Right lobe of liver (tissue), 4 donors: ENCODE measurements around the gene NAV2.

Experiments
- POLR2A ChIP-seq: fragments of 450-650 bp; IDR thresholded peaks from one replicate; pipeline ENCODE4 v1.6.1; 2017; ENCODE audit warnings: antibody characterized with exemption, mild to moderate bottlenecking
- TF ChIP-seq, protein P1 (sequence below), 4 donors: fragments of 200-600 bp in 3 of 4; fragments of 450-650 bp in 1 of 4; IDR thresholded peaks; one replicate each; pipeline versions ENCODE4 v1.5.1 to v1.8.0; 2016 to 2022; ENCODE audit warnings: antibody characterized with exemption in 4 of 4, mild to moderate bottlenecking in 2 of 4
- donor health status: DM: no; HTN: no; CAD: no.
- donor health status: DM: no; HTN: no; CAD: no.
- donor health status: DM: no; HTN: yes; CAD: no.

DNA sequence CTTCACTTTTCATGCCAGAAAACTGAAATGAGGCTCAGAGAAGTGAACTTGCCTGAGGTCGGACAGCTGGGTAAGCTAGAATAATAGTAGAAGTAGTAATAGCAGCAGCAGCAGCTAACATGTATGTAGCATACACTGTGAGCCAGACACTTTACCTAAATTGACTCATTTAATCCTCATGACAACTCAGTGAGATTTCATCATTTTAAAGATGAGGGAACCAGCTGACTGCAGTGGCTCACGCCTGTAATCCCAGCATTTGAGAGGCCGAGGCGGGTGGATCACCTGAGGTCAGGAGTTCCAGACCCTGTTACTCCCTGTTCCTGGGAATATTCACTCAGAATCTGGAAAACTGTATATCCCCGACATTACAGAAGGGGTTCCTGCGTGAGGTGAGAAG lies 293.1 kb downstream of the NAV2 start:
- no peak for TF ChIP-seq POLR2A
- TF ChIP-seq, protein P1, sequence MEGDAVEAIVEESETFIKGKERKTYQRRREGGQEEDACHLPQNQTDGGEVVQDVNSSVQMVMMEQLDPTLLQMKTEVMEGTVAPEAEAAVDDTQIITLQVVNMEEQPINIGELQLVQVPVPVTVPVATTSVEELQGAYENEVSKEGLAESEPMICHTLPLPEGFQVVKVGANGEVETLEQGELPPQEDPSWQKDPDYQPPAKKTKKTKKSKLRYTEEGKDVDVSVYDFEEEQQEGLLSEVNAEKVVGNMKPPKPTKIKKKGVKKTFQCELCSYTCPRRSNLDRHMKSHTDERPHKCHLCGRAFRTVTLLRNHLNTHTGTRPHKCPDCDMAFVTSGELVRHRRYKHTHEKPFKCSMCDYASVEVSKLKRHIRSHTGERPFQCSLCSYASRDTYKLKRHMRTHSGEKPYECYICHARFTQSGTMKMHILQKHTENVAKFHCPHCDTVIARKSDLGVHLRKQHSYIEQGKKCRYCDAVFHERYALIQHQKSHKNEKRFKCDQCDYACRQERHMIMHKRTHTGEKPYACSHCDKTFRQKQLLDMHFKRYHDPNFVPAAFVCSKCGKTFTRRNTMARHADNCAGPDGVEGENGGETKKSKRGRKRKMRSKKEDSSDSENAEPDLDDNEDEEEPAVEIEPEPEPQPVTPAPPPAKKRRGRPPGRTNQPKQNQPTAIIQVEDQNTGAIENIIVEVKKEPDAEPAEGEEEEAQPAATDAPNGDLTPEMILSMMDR (IDR thresholded peaks at IDR 0.05) = no peak
